ENCODE results near the gene KLF1.
A peak's percentile ranks its signal among the peaks of the same experiment; 100 is the strongest.

Gene KLF1

DNA sequence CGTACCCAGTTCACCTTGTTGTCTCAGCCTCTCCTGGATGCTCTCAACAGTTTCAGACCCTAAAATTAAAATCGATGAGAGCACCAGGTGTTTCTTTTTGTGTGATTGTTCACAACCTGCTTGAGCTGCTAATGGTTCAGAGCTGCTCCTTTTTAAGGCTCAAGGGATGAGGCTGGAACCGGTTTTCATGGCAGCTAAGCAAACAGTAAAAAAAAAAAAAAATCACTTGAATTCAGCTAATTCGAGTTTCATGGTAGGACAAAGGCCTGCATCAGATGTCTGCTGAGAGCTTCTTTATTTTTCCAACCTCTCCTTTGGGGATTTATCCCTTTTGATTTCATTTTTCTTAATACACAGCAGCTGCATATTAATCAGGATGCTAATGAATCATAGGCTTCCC lies 25.6 kb upstream of the KLF1 start:
- TF ChIP-seq ZFX (IDR thresholded peaks at IDR 0.05; ENCODE audit: borderline replicate concordance) = no peak
- TF ChIP-seq, protein P1, sequence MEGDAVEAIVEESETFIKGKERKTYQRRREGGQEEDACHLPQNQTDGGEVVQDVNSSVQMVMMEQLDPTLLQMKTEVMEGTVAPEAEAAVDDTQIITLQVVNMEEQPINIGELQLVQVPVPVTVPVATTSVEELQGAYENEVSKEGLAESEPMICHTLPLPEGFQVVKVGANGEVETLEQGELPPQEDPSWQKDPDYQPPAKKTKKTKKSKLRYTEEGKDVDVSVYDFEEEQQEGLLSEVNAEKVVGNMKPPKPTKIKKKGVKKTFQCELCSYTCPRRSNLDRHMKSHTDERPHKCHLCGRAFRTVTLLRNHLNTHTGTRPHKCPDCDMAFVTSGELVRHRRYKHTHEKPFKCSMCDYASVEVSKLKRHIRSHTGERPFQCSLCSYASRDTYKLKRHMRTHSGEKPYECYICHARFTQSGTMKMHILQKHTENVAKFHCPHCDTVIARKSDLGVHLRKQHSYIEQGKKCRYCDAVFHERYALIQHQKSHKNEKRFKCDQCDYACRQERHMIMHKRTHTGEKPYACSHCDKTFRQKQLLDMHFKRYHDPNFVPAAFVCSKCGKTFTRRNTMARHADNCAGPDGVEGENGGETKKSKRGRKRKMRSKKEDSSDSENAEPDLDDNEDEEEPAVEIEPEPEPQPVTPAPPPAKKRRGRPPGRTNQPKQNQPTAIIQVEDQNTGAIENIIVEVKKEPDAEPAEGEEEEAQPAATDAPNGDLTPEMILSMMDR (IDR thresholded peaks at IDR 0.05) = no peak
- peak overlapping the region; percentile 78 for H3K27ac ChIP-seq

DNA sequence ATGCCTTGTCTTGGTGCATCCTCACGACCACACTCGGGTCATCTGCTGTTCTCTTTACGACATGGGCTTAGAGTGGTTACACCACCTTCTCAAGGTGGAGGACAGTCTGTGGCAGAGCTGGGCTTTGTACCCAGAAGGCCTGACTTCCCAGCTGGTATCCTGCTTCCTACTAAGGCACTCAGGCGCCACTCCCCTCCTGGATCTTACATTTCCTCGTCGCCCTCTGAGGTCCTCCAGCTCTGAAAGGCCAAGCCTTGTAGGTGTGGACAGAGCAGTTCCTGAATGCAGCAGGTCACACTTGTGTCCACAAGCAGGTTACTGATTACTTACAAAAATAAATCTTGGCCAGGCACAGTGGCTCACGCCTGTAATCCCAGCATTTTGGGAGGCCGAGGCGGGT lies 20.2 kb upstream of the KLF1 start:
- H3K27ac ChIP-seq = no peak overlapping the region
- no peak for TF ChIP-seq ZFX (IDR thresholded peaks at IDR 0.05; ENCODE audit: borderline replicate concordance)
- TF ChIP-seq, protein P1 (IDR thresholded peaks at IDR 0.05) = no peak

DNA sequence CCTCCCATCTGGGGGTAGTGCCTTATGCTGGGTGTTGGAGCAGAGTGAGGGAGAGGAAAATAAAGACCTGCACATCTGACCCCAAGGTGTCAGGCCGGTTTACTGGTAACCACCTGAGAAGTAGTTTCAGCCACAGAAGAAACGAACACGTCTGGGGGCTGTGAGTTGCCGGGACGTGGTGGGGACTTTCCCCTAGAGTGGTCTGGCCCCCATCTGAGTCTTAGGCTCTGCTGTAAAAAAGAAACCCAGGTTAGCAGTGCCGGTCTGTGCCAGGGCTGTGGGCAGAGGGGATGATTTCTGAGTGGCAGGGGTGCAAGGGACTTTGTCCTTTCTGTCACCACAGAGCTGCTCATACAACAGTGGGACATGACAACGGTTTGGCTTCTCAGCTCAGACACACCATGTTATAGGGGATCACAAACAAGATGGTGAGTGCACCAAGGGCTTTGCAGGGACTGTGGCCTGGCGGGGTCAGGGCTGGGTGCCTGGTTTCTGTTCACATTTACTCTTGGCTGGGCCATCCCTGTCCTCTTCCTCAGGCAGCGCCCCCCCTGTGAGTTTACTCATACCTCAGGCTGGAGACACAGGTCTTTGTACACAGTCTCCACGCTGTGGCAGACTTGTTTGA lies 13.0 kb upstream of the KLF1 start:
- H3K27ac ChIP-seq = no peak overlapping the region
- no peak for TF ChIP-seq ZFX (IDR thresholded peaks at IDR 0.05; ENCODE audit: borderline replicate concordance)
- TF ChIP-seq, protein P1 (IDR thresholded peaks at IDR 0.05) = no peak

DNA sequence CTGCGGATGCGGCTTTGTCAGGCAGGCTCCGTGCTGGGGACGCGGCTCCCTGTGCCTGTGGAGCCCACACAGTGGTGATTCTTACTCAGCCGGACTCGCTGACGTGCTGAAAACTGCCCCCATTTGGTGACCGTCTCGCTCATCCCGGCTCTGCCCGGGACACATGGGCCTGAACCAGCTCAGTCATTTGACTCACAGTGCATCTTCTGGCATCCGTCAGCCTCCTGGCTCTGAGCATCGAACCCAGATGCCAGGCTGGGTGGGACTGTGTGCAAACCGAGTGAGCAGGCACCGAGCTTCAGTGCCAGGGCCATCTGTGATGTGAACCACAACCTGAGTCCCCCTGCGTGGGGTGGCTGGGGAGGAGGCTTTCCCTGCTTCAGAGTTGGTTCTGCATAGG lies 9.5 kb upstream of the KLF1 start:
- TF ChIP-seq ZFX (IDR thresholded peaks at IDR 0.05; ENCODE audit: borderline replicate concordance) = no peak
- TF ChIP-seq, protein P1 (IDR thresholded peaks at IDR 0.05) = no peak
- H3K27ac ChIP-seq = no peak overlapping the region

DNA sequence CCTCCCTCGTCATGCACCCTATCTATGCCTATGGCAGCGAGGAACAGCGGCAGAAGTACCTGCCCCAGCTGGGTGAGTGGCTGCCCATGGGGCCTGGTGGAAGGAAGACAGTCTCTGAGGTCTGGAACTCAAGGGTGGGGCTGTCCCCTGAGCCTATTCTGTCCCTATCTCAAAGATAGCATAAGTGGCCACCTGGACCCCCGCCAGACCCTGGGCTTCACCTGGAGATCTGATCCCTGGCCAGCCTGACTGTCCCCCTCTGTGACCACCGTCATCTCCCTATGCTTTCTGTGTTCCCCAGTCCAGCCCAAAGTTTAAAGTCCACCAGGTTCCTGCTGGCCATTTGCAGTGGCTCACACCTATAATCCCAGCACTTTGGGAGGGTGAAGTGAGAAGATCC lies 6.6 kb upstream of the KLF1 start:
- H3K27ac ChIP-seq = no peak overlapping the region
- TF ChIP-seq ZFX (IDR thresholded peaks at IDR 0.05; ENCODE audit: borderline replicate concordance) = no peak
- TF ChIP-seq, protein P1 (IDR thresholded peaks at IDR 0.05) = no peak

DNA sequence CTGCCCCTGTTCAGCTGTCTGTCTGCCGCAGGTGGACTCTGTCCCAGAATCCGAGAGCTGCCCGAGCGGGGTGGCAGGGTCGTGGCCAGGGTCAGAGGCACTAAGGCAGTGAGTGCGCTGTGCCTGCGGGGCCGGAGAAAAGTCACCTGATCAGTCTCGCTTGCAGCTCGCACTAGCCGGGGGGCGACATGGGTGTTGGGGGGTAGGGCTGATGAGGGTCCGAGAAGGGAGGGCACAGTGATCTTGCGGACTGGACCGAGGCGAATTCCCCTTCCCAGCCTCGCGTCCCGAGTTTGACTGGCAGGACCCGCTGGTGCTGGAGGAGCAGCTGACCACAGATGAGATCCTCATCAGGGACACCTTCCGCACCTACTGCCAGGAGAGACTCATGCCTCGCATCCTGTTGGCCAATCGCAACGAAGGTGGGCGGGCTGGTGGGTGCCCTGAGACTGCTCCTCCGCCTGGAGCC lies 4.6 kb upstream of the KLF1 start:
- peak overlapping the region; percentile 56 for H3K27ac ChIP-seq
- no peak for TF ChIP-seq ZFX (IDR thresholded peaks at IDR 0.05; ENCODE audit: borderline replicate concordance)
- TF ChIP-seq, protein P1 (IDR thresholded peaks at IDR 0.05) = no peak

DNA sequence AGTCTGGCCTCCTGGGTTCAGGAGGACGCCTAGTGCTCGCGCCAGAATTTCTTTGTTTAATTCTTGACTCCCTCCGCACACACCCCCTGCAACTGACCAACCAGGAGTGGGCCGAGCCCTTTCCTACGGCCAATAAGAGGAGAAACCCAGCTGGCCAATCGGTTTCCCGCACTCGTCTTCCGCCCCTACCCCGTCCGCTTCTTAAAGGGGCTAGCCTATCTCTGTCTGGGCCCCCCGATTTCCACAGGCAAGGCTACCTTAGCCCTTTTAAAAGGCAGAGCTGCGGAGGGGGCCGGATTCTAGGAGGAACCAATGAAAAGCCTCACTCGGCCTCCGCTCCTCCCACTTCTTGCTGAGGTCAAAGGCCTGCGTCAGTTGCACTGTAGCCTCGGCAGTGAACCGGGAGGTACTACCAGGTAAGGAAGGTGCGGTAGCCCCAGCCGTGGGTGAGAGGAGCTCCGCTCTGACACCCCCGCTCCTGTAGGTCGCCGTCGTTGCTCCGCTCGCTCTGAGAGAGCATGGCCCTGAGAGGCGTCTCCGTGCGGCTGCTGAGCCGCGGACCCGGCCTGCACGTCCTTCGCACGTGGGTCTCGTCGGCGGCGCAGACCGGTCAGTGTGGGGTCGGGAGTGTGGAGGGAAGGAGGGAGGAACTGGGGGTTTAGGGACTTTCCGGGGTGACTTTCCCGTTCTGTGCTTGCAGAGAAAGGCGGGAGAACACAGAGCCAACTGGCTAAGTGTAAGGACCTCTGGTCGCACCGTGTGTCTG lies 4.0 kb upstream of the KLF1 start, which contains the start of gene GCDH:
Gene GCDH (plus strand): TSS at position 374 of the 766 bp plus-strand sequence. CDS start 145 bp downstream, at position 519.
- TF ChIP-seq, protein P1 (IDR thresholded peaks at IDR 0.05) = no peak
- no peak for TF ChIP-seq ZFX (IDR thresholded peaks at IDR 0.05; ENCODE audit: borderline replicate concordance)
- H3K27ac ChIP-seq = peak within 1 kb of the TSS; percentile 56

DNA sequence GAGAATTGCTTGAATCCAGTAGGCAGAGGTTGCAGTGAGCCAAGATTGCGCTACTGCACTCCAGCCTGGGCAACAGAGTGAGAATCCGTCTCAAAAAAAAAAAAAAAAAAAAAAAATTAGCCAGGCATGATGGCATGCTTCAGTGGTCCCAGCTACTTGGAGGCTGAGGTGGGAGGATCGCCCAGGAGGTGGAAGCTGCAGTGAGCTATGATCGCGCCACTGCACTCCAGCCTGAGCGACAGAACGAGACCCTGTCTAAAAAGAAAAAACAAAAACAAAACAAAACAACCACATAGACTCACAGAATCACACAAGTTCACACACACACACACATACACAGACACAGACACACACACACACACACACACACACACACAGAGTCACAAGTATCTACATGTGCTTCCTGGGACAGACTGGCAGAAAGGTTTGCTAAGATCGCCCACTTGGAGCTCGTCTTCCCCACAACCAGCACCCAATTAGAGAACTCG lies 3.3 kb upstream of the KLF1 start:
- H3K27ac ChIP-seq = peak overlapping the region; percentile 56
